ENCODE measurements around the gene RTKN2. TPM values are rescaled to one million over a fixed set of nuclear protein-coding genes. Genes with fewer than 3 reads are reported as not detected.

RTKN2 gene
- total and polyA plus RNA-seq, 2 of the 4 experiments (the other 2 are of a cell fraction), result 0.75 to 0.90 TPM

DNA sequence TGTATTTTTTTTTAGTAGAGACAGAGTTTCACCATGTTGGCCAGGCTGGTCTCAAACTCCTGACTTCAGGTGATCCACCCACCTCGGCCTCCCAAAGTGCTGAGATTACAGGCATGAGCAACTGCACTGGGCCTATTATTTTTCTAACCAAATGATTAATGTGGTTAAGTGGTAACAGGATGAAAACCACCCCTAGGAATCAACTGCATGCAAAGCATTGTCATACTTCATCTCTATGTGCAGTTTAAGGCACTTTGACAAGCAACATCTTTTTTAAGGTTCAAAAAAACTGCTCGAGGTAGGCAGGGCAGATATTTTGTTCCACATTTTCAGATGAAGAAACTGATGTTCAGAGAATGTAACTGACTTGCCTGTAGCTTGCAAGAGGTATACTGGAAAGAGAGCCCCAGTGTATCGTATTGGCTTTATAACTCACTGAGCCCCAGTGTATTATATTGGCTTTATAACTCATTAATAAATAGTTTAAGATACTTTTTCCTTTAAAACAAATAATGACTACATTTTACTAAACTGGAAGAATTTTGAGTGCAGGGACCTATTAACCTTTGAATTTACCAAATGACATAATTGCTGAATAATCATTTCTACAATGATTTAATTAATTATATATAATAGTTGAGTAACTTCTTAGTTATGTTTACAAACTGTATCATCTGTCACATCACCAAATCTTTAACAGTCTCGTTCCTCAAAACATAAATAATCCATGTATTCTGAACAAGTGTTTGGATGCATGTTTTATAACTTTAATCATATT, 38.1 kb downstream of the RTKN2 start:
- H3K56ac ChIP-seq (ENCODE audit: extremely low read depth, insufficient read depth, low read length), result peak overlapping the region; percentile 92; the same call in 1 of the 2 replicates
- H4K8ac ChIP-seq (ENCODE audit: low read depth in 2 of 2, low read length in 2 of 2), result peak overlapping the region; percentile 89 to 92
- H2BK5ac ChIP-seq (ENCODE audit: low read depth, low read length, poor library complexity, severe bottlenecking), result peak overlapping the region; percentile 100
- peak overlapping the region; percentile 100 for H2BK20ac ChIP-seq (ENCODE audit: low read depth, low read length)
- no CpG with 5 or more reads among the region's 4 CpGs for WGBS, 2 experiments (ENCODE audit: extremely low coverage in 2 of 2, insufficient read length in 1 of 2)
- peak overlapping the region; percentile 91 for H4K91ac ChIP-seq (ENCODE audit: insufficient read depth, low read depth, low read length)
- H3K9me3 ChIP-seq (ENCODE audit: control insufficient read depth, insufficient read depth, low read length), result no peaks in the 10 kb centered on the region
- CTCF ChIA-PET, result no interaction called here
- H3K4me1 ChIP-seq (ENCODE audit: control insufficient read depth, insufficient read depth, low read length), result peaks cover 21% of the 10 kb centered on the region
- H3K4ac ChIP-seq (ENCODE audit: low read depth, low read length), result peak overlapping the region; percentile 94
- H2AK5ac ChIP-seq (ENCODE audit: low read depth, low read length), result peak overlapping the region; percentile 59
- H3K27ac ChIP-seq (ENCODE audit: insufficient read depth, low read length), result peak overlapping the region; percentile 95; the same call in 1 of the 2 replicates
- TF ChIP-seq, protein P1, sequence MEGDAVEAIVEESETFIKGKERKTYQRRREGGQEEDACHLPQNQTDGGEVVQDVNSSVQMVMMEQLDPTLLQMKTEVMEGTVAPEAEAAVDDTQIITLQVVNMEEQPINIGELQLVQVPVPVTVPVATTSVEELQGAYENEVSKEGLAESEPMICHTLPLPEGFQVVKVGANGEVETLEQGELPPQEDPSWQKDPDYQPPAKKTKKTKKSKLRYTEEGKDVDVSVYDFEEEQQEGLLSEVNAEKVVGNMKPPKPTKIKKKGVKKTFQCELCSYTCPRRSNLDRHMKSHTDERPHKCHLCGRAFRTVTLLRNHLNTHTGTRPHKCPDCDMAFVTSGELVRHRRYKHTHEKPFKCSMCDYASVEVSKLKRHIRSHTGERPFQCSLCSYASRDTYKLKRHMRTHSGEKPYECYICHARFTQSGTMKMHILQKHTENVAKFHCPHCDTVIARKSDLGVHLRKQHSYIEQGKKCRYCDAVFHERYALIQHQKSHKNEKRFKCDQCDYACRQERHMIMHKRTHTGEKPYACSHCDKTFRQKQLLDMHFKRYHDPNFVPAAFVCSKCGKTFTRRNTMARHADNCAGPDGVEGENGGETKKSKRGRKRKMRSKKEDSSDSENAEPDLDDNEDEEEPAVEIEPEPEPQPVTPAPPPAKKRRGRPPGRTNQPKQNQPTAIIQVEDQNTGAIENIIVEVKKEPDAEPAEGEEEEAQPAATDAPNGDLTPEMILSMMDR (conservative IDR thresholded peaks at IDR 0.05; ENCODE audit: low read depth, low read length), result no peak
- peak; percentile 85 for TF ChIP-seq MAFK (IDR thresholded peaks at IDR 0.05; ENCODE audit: low read depth, low read length)
- ATAC-seq (ENCODE audit: low read depth) (no peak), DNase-seq (peak; percentile 22)
- no peak overlapping the region for H3K4me3 ChIP-seq (ENCODE audit: insufficient read depth, low read depth, low read length)
- H3K14ac ChIP-seq (replicated peaks; ENCODE audit: low read depth, low read length), result peak overlapping the region; percentile 96
- peak overlapping the region; percentile 69 for H4K5ac ChIP-seq (ENCODE audit: low read depth, low read length)
- no peak overlapping the region for H2AK9ac ChIP-seq (replicated peaks; ENCODE audit: low read depth, low read length, poor library complexity)
- H2BK15ac ChIP-seq (ENCODE audit: low read depth, low read length), result peak overlapping the region; percentile 89; the same call in 2 of the 3 replicates
- no TSS peak for BruUV-seq (replicated peaks)
- H3K18ac ChIP-seq (ENCODE audit: low read depth, low read length), result peak overlapping the region; percentile 91
- H3K9me1 ChIP-seq (ENCODE audit: insufficient read depth, low read length), result peaks cover 9% of the 10 kb centered on the region
- H4K20me1 ChIP-seq (ENCODE audit: insufficient read depth, low read length), result no peaks in the 10 kb centered on the region
- H3K9ac ChIP-seq (ENCODE audit: low read depth, low read length), result peak overlapping the region; percentile 77
- POLR2A ChIA-PET (ENCODE audit: unreplicated experiment), result interaction anchor here (0.6 to 2.4 kb wide), 3 partner anchors 13 to 178 kb away, joined by 3 to 16 read pairs (median 3); no protein-coding TSS in a partner anchor
- H2AFZ ChIP-seq (replicated peaks; ENCODE audit: low read length, poor library complexity), result no peak overlapping the region
- peak overlapping the region; percentile 96 for H2BK120ac ChIP-seq (ENCODE audit: low read depth, low read length)
- intact Hi-C loops (cut with micrococcal nuclease), result loop anchor here (2.0 to 5.0 kb wide), 2 partner anchors 93 to 136 kb away; no protein-coding TSS in a partner anchor
- peaks cover 7 to 9% of the 10 kb centered on the region in 2 experiments; a peak in 3 of 4 replicates for H3K79me1 ChIP-seq (ENCODE audit: low read depth in 1 of 2, low read length in 2 of 2)
- H3K27me3 ChIP-seq (ENCODE audit: control insufficient read depth, insufficient read depth, low read length), result no peaks in the 10 kb centered on the region
- in situ Hi-C loops (cut with MboI; ENCODE audit: low sequenced_read_pairs), result loop anchor here (5.0 to 25.0 kb wide), 4 partner anchors 133 to 1418 kb away; partner anchors contain the start of genes ARID5B and RHOBTB1
- dilution Hi-C loops (cut with HindIII; ENCODE audit: low sequenced_read_pairs, unreplicated experiment), result no loop called here
- no peaks in the 10 kb centered on the region for H3K36me3 ChIP-seq (ENCODE audit: control insufficient read depth, insufficient read depth, low read length)
- peak overlapping the region; percentile 82 for H3K23ac ChIP-seq (ENCODE audit: low read depth, low read length)
- no peak overlapping the region for H3K4me2 ChIP-seq (ENCODE audit: low read depth, low read length)

Data from IMR-90 (cell line).